Measurements from ENCODE around the gene TMEM233. TPM values are rescaled to one million over a fixed set of nuclear protein-coding genes. Genes with fewer than 3 reads are reported as not detected.
A peak's percentile ranks its signal among the peaks of the same experiment; 100 is the strongest.

TMEM233 gene
- total RNA-seq (2014; rRNA removed; shearing (Covaris generic)) (0.24 TPM in 1 of 2 replicates, not detected in the other), polyA plus RNA-seq (2016; fragmentation: Nextera tagmentation; extraction: Ambion mirVana) (0.40 and 0.71 TPM in 2 replicates)
- long read RNA-seq, result 0 reads

GRCh38 chr12:119593578-119594398 is at the start of gene TMEM233:
Gene TMEM233, plus strand, starts transcription at chr12:119593774. Its CDS starts 75 bp downstream, at chr12:119593849.
- Histone ChIP-seq H4K20me1 (replicated peaks; ENCODE audit: insufficient read depth) (no peaks in the 10 kb centered on the region; the same call in 1 of the 2 replicates), H3K27ac (ENCODE audit: low read depth) (no peak within 1 kb of the TSS), H3K27me3 (ENCODE audit: insufficient read depth) (peaks cover 87% of the 10 kb centered on the region), H2AFZ (peak within 1 kb of the TSS; percentile 100), H3K9me2 (ENCODE audit: insufficient read depth) (no peaks in the 10 kb centered on the region), H3K4me1 (ENCODE audit: insufficient read depth) (0 out of 2 replicates have a peak, but pooled peaks cover 4% of the 10 kb centered on the region), H3K4me3 (peak within 1 kb of the TSS; percentile 82), H3K79me2 (replicated peaks; ENCODE audit: insufficient read depth) (no peaks in the 10 kb centered on the region), H3K4me2 (peak within 1 kb of the TSS; percentile 97), H3F3A (replicated peaks; ENCODE audit: low read depth) (no peaks in the 10 kb centered on the region), H3K36me3 (ENCODE audit: insufficient read depth) (no peaks in the 10 kb centered on the region)
- Mint-ChIP-seq H3K9me3 (no peaks in the 10 kb centered on the region; the same call in 2 of the 3 replicates), H3K27ac (no peak within 1 kb of the TSS), H3K36me3 (ENCODE audit: low read depth) (no peaks in the 10 kb centered on the region; the same call in 2 of the 3 replicates), H3K4me3 (peak within 1 kb of the TSS; percentile 90), H3K27me3 (ENCODE audit: insufficient read depth, low read depth, poor library complexity) (peaks cover 64% of the 10 kb centered on the region), H3K4me1 (peaks cover 17% of the 10 kb centered on the region)
- no peak for TF ChIP-seq NANOG (IDR thresholded peaks at IDR 0.05; ENCODE audit: borderline replicate concordance)
- peak; percentile 79 for TF ChIP-seq EZH2 (IDR thresholded peaks at IDR 0.05; ENCODE audit: low read depth, unreplicated experiment)
- ATAC-seq (peak; percentile 76), DNase-seq (ENCODE audit: low spot score) (peak; percentile 72)

- H3K27me3 Mint-ChIP-seq (ENCODE audit: insufficient read depth, low read depth, poor library complexity), result peaks cover 4% of the 10 kb centered on the region
- Histone ChIP-seq H3K27ac (ENCODE audit: low read depth) (no peak overlapping the region), H3K4me3 (no peak overlapping the region), H3K4me2 (no peak overlapping the region), H2AFZ (no peak overlapping the region), H3K9me2 (ENCODE audit: insufficient read depth) (no peaks in the 10 kb centered on the region), H3K27me3 (ENCODE audit: insufficient read depth) (no peaks in the 10 kb centered on the region), H3K79me2 (replicated peaks; ENCODE audit: insufficient read depth) (no peaks in the 10 kb centered on the region), H3F3A (replicated peaks; ENCODE audit: low read depth) (no peaks in the 10 kb centered on the region), H3K36me3 (ENCODE audit: insufficient read depth) (no peaks in the 10 kb centered on the region), H3K4me1 (ENCODE audit: insufficient read depth) (no peaks in the 10 kb centered on the region; the same call in 1 of the 2 replicates), H4K20me1 (replicated peaks; ENCODE audit: insufficient read depth) (no peaks in the 10 kb centered on the region)
- no peak overlapping the region for H3K4me3 Mint-ChIP-seq
- no peak overlapping the region for H3K27ac Mint-ChIP-seq
- no peaks in the 10 kb centered on the region; the same call in 1 of the 3 replicates for H3K4me1 Mint-ChIP-seq
- peak; percentile 87 for DNase-seq (ENCODE audit: low spot score)
- peak; percentile 88 for ATAC-seq
- no peaks in the 10 kb centered on the region; the same call in 2 of the 3 replicates for H3K36me3 Mint-ChIP-seq (ENCODE audit: low read depth)
- TF ChIP-seq CTCF (conservative IDR thresholded peaks at IDR 0.05; ENCODE audit: low read depth in 2 of 2), result peak; percentile 81 to 90
- TF ChIP-seq NANOG (IDR thresholded peaks at IDR 0.05; ENCODE audit: borderline replicate concordance), result no peak
- H3K9me3 Mint-ChIP-seq, result no peaks in the 10 kb centered on the region
Observed at GRCh38 chr12:119544765-119545625, 48.6 kb upstream of the TMEM233 start.

GRCh38 chr12:119546340-119546739 is 47.2 kb upstream of the TMEM233 start:
- DNase-seq (ENCODE audit: low spot score), result no peak
- no peaks in the 10 kb centered on the region for H3K79me2 ChIP-seq (replicated peaks; ENCODE audit: insufficient read depth)
- no peak for TF ChIP-seq ETS1 (IDR thresholded peaks at IDR 0.05)
- no peak for TF ChIP-seq EZH2 (IDR thresholded peaks at IDR 0.05; ENCODE audit: low read depth, unreplicated experiment)

More at GRCh38 chr12:119546340-119546739, 47.2 kb upstream of the TMEM233 start:
- no peaks in the 10 kb centered on the region; the same call in 1 of the 2 replicates for H3K4me1 ChIP-seq (ENCODE audit: insufficient read depth)
- no peaks in the 10 kb centered on the region for H3K27me3 ChIP-seq (ENCODE audit: insufficient read depth)
- no peak overlapping the region for H3K27ac ChIP-seq (ENCODE audit: low read depth)
- H3K36me3 ChIP-seq (ENCODE audit: insufficient read depth), result no peaks in the 10 kb centered on the region
- Mint-ChIP-seq H3K4me1 (peaks cover 4% of the 10 kb centered on the region; the same call in 2 of the 3 replicates), H3K27me3 (ENCODE audit: insufficient read depth, low read depth, poor library complexity) (peaks cover 2% of the 10 kb centered on the region), H3K27ac (no peak overlapping the region), H3K36me3 (ENCODE audit: low read depth) (no peaks in the 10 kb centered on the region; the same call in 2 of the 3 replicates), H3K4me3 (no peak overlapping the region), H3K9me3 (no peaks in the 10 kb centered on the region)
- H3K4me2 ChIP-seq, result no peak overlapping the region
- H4K20me1 ChIP-seq (replicated peaks; ENCODE audit: insufficient read depth), result no peaks in the 10 kb centered on the region
- no peaks in the 10 kb centered on the region for H3F3A ChIP-seq (replicated peaks; ENCODE audit: low read depth)
- no peak overlapping the region for H3K4me3 ChIP-seq
- no peak overlapping the region for H2AFZ ChIP-seq
- no peak for ATAC-seq
- no peaks in the 10 kb centered on the region for H3K9me2 ChIP-seq (ENCODE audit: insufficient read depth)

All from GM23338 (cell line).